ENCODE measurements around the gene ST8SIA4. TPM values are rescaled to one million over a fixed set of nuclear protein-coding genes. Genes with fewer than 3 reads are reported as not detected.

Gene ST8SIA4
- total RNA-seq, 1 donor from 2014 or later: 0.59 TPM

DNA sequence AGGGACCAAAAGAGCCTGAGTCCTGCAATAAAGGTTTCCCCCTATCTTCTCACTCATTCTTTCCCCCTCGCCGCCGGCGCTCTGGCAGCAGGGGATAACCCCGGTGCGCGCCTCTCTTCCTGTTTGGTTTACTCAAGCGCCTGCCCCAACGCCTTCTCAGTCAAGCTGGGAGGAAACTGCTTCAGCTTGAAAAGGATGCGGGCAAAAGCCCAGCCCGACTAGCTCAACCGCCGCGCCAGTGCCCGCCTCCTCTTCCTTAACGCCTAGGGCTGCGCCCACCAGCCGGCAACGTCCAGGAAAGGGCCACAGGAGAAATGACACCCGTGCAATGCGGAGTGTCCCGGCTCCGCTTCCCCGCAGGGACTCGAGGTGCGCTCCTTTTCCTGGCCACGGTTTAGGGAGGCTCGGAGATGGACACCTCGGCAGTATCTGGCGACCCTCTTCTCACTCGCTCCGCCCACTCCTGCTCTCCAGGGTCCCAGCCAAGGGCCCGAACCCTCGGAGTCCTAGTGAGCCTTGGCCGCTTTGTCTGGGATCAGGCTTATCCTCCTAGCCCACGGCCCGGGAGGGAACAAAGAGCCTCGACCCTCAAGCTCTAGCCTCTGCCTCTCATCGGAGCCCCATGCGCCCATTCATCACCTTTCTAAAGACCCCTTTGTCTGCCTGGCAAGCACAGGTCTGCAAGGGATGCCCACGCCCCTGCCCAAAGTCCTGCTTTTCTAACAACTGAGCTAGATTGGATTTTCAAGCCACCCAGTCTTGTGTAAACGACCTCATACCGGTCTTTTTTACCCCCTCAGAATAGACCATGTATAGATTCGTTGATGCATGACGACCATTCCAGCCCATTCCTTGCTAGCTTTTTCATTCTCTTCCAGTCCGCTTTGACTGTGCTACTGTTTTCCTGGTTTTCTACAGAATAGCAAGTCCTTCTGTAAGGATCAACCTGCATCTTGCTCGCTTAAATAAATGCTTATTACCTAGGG lies 2.0 kb downstream of the ST8SIA4 start:
- Histone ChIP-seq H2AFZ (ENCODE audit: low read depth, low read length) (peak overlapping the region; percentile 92), H3K9ac (ENCODE audit: low read length) (peak overlapping the region; percentile 68), H3K4me3 (ENCODE audit: insufficient read depth, low read depth, low read length) (peak overlapping the region; percentile 85), H3K4me1 (ENCODE audit: insufficient read depth, low read length) (peaks cover 12% of the 10 kb centered on the region), H3K4me2 (ENCODE audit: low read length) (peak overlapping the region; percentile 100), H3K27ac (ENCODE audit: low read depth, low read length) (no peak overlapping the region), H4K20me1 (ENCODE audit: insufficient read depth, low read length) (no peaks in the 10 kb centered on the region), H3K9me3 (ENCODE audit: insufficient read depth, low read depth, low read length) (no peaks in the 10 kb centered on the region), H3K36me3 (ENCODE audit: insufficient read depth, low read length) (no peaks in the 10 kb centered on the region), H3K27me3 (ENCODE audit: insufficient read depth, low read length) (peaks cover 3% of the 10 kb centered on the region), H3K79me2 (ENCODE audit: insufficient read depth, low read length) (no peaks in the 10 kb centered on the region)
- Mint-ChIP-seq H3K4me1 (ENCODE audit: low read depth, unreplicated experiment) (peaks cover 10% of the 10 kb centered on the region), H3K27me3 (ENCODE audit: low read depth, unreplicated experiment) (peaks cover 46% of the 10 kb centered on the region), H3K9me3 (ENCODE audit: unreplicated experiment) (no peaks in the 10 kb centered on the region), H3K36me3 (ENCODE audit: low read depth, unreplicated experiment) (no peaks in the 10 kb centered on the region), H3K4me3 (ENCODE audit: unreplicated experiment) (peak overlapping the region; percentile 84), H3K27ac (ENCODE audit: unreplicated experiment) (peak overlapping the region; percentile 38)
- TF ChIP-seq EZH2 (IDR thresholded peaks at IDR 0.05; ENCODE audit: insufficient read depth, low read length): peak; percentile 32
- TF ChIP-seq, protein P1, sequence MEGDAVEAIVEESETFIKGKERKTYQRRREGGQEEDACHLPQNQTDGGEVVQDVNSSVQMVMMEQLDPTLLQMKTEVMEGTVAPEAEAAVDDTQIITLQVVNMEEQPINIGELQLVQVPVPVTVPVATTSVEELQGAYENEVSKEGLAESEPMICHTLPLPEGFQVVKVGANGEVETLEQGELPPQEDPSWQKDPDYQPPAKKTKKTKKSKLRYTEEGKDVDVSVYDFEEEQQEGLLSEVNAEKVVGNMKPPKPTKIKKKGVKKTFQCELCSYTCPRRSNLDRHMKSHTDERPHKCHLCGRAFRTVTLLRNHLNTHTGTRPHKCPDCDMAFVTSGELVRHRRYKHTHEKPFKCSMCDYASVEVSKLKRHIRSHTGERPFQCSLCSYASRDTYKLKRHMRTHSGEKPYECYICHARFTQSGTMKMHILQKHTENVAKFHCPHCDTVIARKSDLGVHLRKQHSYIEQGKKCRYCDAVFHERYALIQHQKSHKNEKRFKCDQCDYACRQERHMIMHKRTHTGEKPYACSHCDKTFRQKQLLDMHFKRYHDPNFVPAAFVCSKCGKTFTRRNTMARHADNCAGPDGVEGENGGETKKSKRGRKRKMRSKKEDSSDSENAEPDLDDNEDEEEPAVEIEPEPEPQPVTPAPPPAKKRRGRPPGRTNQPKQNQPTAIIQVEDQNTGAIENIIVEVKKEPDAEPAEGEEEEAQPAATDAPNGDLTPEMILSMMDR (IDR thresholded peaks at IDR 0.05; ENCODE audit: insufficient read depth, low read depth, low read length): no peak
- peak; percentile 58 for DNase-seq (ENCODE audit: low read depth)
- no peak for FAIRE-seq

DNA sequence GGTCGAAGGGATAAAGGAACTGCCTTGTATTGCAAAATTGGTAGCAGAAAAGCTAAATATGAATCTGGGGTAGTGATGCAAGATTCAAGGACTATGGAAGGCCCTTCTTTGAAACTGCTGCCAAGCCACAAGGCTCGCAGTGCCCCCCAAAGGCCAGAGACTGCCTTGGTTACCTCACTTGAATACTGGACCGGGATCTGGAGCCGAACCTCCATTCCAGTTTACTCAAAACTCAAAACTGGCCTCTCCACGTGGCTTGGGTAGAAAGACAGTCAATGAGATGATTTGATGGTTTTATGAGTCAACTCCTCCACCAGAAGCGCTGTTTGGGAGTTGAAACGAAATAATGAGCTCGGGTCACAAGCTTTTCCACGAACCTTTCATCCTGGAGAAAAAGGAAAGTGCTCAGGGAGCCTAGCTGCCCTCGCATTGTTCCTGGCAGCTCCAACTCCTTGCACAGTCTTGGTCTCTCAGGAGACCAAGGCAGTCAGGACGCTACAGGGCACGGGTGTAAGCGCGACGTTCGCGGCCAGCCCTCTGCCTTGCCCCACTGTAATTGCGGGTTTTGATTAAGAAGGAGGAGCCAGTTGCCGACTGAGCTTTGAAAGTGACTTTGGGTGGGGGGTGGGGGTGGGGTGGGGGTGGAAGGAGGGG lies 2.8 kb downstream of the ST8SIA4 start:
- no peak overlapping the region for H3K27ac Mint-ChIP-seq (ENCODE audit: unreplicated experiment)
- peaks cover 42% of the 10 kb centered on the region for H3K27me3 Mint-ChIP-seq (ENCODE audit: low read depth, unreplicated experiment)
- H3K27ac ChIP-seq (ENCODE audit: low read depth, low read length): no peak overlapping the region
- H2AFZ ChIP-seq (ENCODE audit: low read depth, low read length): peak overlapping the region; percentile 90
- no peaks in the 10 kb centered on the region for H3K79me2 ChIP-seq (ENCODE audit: insufficient read depth, low read length)
- FAIRE-seq: no peak
- no peaks in the 10 kb centered on the region for H3K9me3 ChIP-seq (ENCODE audit: insufficient read depth, low read depth, low read length)
- H3K4me3 ChIP-seq (ENCODE audit: insufficient read depth, low read depth, low read length): peak overlapping the region; percentile 85
- peaks cover 12% of the 10 kb centered on the region for H3K4me1 ChIP-seq (ENCODE audit: insufficient read depth, low read length)
- no peaks in the 10 kb centered on the region for H3K9me3 Mint-ChIP-seq (ENCODE audit: unreplicated experiment)
- peak overlapping the region; percentile 71 for H3K4me3 Mint-ChIP-seq (ENCODE audit: unreplicated experiment)
- TF ChIP-seq EZH2 (IDR thresholded peaks at IDR 0.05; ENCODE audit: insufficient read depth, low read length): no peak
- TF ChIP-seq, protein P1 (IDR thresholded peaks at IDR 0.05; ENCODE audit: insufficient read depth, low read depth, low read length): peak; percentile 10
- peak overlapping the region; percentile 100 for H3K4me2 ChIP-seq (ENCODE audit: low read length)
- peak overlapping the region; percentile 53 for H3K9ac ChIP-seq (ENCODE audit: low read length)
- H3K36me3 ChIP-seq (ENCODE audit: insufficient read depth, low read length): no peaks in the 10 kb centered on the region
- peaks cover 3% of the 10 kb centered on the region for H3K27me3 ChIP-seq (ENCODE audit: insufficient read depth, low read length)
- no peaks in the 10 kb centered on the region for H4K20me1 ChIP-seq (ENCODE audit: insufficient read depth, low read length)
- no peaks in the 10 kb centered on the region for H3K36me3 Mint-ChIP-seq (ENCODE audit: low read depth, unreplicated experiment)
- peak; percentile 38 for DNase-seq (ENCODE audit: low read depth)
- H3K4me1 Mint-ChIP-seq (ENCODE audit: low read depth, unreplicated experiment): peaks cover 10% of the 10 kb centered on the region
